GM21367 (cell line): Measurements from ENCODE around the gene DECR2.
A peak's percentile ranks its signal among the peaks of the same experiment; 100 is the strongest.
"Not testable (repeated sequence)": the region's sequence is repeated elsewhere in the genome, so short reads cannot be mapped to it uniquely, and the experiment has no call there.

Experiments used
- ATAC-seq: cut with Tn5 transposase; IDR thresholded peaks from one replicate; pipeline ENCODE4 v1.9.1; 2021; ENCODE audit not compliant: unreplicated experiment

DECR2 gene

GRCh38 chr16:378113-378820, 23.4 kb upstream of the DECR2 start:
- ATAC-seq, result not testable (repeated sequence)

GRCh38 chr16:378821-379182, 22.9 kb upstream of the DECR2 start:
- ATAC-seq, result no peak

DNA sequence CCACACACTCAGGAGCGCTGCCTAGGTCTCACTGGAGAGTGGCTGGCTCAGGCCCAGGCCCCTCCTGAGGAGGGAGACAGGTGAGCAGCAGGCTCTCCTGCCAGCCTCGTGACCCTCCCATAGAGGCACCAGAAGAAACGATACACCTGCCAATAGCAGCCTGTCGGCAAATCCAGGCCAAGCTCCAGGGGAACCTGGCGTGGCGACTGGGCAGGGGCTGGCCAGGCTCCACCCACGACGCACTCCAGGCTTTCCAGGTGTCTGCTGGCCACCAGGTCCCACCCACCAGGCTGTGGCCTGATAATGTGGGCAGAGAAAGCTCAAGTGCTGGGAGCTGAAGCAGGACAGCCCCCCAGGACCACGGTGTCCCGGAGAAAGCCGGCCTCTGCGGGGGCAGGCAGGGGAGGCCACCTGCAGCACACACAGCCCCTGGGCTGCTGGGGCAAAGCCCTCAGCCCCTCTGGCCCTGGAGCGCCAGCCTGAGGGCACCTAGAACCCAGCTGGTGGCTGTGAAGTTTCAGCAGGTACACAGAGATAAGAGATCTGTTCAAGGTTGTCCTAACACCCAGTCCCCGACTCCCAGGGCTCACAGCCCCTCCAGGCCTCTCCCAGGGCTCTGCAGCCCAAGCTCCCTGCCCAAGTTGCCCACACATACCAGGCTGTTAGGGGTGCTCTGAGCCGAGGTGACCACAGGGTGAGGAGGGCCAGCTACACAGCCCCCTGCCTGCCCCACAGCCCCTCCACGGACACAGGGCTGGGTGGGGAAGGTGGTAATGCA, 22.3 kb upstream of the DECR2 start:
- no peak for ATAC-seq

DNA sequence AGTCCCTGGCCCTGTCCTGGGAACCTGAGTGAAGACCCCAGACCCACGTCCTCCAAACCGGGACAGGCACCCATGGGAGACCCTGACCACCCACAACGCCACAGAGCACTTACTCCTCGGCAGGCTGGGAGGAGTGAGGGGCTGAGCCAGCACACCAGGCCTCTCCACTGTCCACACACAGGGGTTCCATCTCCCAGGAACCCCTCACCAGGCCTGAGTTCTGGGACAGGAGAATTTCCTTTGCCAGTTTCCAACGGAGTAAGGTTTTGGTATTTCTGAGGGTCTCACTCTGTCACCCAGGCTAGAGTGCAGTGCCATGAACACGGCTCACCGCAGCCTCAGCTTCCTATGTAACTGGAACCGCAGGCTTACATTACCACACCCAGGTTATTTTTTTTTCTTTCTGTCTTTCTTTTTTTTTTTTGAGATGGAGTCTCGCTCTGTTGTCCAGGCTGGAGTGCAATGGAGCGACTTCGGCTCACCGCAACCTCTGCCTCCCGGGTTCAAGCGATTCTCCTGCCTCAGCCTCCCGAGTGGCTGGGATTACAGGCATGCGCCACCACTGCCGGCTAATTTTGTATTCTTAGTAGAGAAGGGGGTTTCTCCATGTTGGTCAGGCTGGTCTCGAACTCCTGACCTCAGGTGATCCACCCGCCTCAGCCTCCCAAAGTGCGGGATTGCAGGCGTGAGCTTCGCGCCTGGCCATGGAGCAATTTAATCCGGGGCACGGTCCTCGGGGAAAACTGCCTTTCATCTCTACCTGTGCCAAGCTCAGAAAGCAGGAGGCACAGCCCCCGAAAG, 21.5 kb upstream of the DECR2 start:
- no peak for ATAC-seq

GRCh38 chr16:380762-381011, 21.0 kb upstream of the DECR2 start:
- no peak for ATAC-seq

DNA sequence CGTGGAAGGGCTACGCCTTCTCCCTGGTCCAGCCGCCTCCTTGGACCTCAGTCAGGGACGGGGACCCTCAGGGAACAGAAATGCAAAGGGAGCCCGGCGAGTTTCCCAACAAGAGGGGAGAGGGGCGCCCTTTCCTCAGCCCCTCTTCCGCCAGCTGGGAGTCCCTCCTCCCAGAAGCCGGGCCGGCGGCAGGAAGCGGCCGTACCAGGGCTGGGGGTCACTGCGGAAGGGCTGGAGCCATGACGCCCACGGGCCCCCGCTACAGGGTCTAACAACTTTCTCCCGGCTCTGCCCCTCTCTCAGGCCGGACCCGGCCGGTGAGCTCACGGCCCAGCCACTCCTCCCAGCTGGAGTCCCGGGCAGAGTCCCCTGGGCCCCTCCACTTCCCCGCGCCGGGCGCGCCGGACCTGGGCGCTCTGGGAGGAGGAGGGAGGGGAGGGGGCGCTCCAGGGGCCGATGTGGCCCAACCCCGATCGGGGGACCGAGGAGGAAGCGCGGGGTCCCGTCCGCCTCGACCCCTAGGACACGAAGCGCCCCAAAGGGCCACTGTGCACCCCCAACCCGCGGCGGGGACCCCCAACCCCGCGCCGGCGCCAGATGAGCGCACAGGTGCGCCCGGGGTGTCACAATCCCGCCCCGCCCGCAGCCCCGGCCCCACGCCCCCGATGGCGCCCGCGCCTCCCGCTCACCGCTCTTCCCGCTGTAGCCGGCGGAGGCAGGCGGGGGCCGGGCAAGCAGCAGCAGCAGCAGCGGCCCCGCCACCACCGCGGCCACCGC, 20.5 kb upstream of the DECR2 start:
- peak; percentile 17 for ATAC-seq

GRCh38 chr16:381789-382717, 19.6 kb upstream of the DECR2 start, which contains the start of gene PGAP6:
Gene PGAP6 (minus strand): TSS chr16:381978. CDS start chr16:381821, 157 bp downstream.
- peak; percentile 39 for ATAC-seq

- no peak for ATAC-seq
Observed at GRCh38 chr16:383326-384051, 18.2 kb upstream of the DECR2 start.

DNA sequence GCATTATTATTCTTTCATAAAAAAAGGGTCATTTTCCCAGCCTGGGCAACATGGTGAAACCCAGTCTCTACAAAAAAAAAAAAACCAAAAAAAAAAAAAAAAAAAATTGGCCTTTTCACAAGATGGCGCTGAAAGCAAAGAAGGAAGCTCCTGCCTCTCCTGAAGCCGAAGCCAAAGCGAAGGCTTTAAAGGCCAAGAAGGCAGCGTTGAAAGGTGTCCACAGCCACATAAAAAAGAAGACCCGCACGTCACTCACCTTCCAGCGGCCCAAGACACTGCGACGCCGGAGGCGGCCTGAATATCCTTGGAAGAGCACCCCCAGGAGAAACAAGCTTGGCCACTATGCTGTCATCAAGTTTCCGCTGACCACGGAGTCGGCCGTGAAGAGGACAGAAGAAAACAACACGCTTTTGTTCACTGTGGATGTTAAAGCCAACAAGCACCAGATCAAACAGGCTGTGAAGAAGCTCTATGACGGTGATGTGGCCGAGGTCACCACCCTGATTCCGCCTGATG, 15.0 kb upstream of the DECR2 start:
- no peak for ATAC-seq

GRCh38 chr16:387761-388666, 13.7 kb upstream of the DECR2 start:
- not testable (repeated sequence) for ATAC-seq

DNA sequence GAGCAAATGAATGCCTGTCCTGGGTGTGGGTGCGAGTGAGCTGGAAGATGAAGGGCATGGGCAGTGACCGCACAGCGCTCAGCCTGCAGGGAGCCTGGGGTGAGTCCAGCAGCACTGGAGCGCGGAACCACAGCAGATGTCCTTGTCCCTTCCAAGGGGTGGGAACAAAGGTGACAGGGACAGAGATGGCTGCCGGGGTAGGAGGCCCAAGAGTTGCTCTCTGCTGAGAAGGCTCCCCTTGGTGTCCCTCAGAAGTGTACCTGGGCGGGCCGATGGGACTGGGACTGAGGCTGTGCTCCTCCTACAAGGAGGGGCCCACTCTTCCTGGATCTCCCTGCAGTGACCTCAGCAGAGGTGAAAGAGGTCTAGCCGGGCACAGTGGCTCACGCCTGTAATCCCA, 12.3 kb upstream of the DECR2 start:
- ATAC-seq, result no peak

DNA sequence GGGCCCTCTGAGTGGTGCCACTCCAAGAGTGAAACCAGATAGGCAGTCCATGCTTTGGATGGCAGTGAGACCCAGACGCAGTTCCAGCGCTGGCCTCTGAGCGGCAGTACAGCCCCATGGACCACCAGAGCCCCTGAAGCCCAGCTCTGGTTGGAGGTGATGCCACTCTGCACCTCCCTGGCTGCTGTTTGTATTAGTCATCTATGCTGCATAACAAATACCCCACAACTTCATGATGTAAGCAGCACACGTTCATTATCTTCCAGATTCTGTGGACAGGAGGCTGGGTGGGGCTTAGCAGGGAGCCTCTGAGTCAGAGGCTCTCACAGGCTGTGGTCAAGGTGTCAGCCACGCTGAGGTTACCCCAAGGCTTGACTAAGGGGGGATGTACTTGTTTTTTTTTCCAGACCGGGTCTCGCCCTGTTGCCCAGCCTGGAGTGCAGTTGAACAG, 9.8 kb upstream of the DECR2 start:
- ATAC-seq, result no peak

GRCh38 chr16:392450-393030, 9.1 kb upstream of the DECR2 start:
- no peak for ATAC-seq

GRCh38 chr16:396199-396598, 5.5 kb upstream of the DECR2 start:
- ATAC-seq, result no peak

DNA sequence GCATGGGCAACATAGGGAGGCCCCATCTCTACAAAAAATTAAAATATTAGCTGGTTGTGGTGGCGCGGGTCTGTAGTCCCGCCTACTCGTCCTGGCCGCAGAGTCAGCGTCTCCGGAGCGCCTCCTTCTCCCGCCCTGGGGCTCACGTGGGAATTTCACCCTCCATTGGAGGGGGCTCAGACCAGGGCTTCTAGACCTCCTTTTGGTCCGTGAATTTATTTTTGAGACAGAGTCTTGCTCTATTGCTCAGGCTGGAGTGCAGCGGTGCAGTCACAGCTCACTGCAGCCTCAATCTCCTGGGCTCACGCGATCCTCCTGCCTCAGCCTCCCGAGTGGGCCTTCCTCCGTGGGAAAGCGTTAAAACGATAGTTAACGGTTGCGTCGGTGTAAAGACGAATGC, 5.1 kb upstream of the DECR2 start:
- no peak for ATAC-seq

GRCh38 chr16:397135-397661, 4.5 kb upstream of the DECR2 start, which contains the start of gene NME4:
Gene NME4 (plus strand): TSS chr16:397199. CDS start chr16:397223, 24 bp downstream.
- ATAC-seq, result no peak

- ATAC-seq, result no peak
Observed at GRCh38 chr16:397736-398332, 3.9 kb upstream of the DECR2 start.
